ENCODE measurements around the gene POU2AF3. TPM values are rescaled to one million over a fixed set of nuclear protein-coding genes. Genes with fewer than 3 reads are reported as not detected.

Gene POU2AF3
- total and polyA plus RNA-seq, 2 donors from 2014 or later = 4.3 to 4.9 TPM

DNA sequence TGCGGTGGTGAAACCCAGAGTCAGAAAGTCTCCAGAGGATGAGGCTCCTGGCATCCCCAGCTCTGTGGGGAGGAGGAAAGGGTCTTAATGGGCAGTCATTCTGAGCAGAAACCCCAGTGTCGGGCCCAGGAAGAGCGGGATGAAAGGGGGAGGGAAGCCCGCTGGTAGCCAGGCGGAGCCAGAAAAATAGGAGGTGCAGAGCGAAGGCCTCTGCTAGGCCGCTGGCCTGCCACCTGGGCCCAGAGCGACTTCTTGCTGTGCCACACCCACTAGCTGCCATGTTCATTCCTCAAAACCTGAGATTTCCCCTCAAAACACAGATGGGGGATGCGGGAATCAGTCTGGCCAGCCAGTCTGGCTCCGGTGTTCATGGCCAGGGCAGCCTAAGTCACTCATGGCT, 650 bp upstream of the POU2AF3 start:
- FAIRE-seq (no peak), DNase-seq (no peak)
- Histone ChIP-seq H3K9me3 (ENCODE audit: control insufficient read depth in 2 of 3, insufficient read depth in 1 of 3, low read length in 3 of 3) (no peaks in the 10 kb centered on the region), H3K27ac (ENCODE audit: low read depth in 2 of 2, low read length in 2 of 2) (no peak overlapping the region), H3K4me1 (ENCODE audit: control insufficient read depth in 2 of 3, insufficient read depth in 2 of 3, low read depth in 1 of 3, low read length in 3 of 3) (peaks cover 0 to 5% (median 4%) of the 10 kb centered on the region in 3 donors), H3K36me3 (ENCODE audit: control insufficient read depth in 2 of 3, insufficient read depth in 3 of 3, low read length in 3 of 3) (no peaks in the 10 kb centered on the region), H3K27me3 (ENCODE audit: control insufficient read depth, insufficient read depth, low read length) (no peaks in the 10 kb centered on the region), H3K4me3 (ENCODE audit: low read length in 3 of 3) (no peak overlapping the region), H3K9ac (ENCODE audit: low read length in 3 of 3) (no peak overlapping the region)
- TF ChIP-seq, protein P1, sequence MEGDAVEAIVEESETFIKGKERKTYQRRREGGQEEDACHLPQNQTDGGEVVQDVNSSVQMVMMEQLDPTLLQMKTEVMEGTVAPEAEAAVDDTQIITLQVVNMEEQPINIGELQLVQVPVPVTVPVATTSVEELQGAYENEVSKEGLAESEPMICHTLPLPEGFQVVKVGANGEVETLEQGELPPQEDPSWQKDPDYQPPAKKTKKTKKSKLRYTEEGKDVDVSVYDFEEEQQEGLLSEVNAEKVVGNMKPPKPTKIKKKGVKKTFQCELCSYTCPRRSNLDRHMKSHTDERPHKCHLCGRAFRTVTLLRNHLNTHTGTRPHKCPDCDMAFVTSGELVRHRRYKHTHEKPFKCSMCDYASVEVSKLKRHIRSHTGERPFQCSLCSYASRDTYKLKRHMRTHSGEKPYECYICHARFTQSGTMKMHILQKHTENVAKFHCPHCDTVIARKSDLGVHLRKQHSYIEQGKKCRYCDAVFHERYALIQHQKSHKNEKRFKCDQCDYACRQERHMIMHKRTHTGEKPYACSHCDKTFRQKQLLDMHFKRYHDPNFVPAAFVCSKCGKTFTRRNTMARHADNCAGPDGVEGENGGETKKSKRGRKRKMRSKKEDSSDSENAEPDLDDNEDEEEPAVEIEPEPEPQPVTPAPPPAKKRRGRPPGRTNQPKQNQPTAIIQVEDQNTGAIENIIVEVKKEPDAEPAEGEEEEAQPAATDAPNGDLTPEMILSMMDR (IDR thresholded peaks at IDR 0.05; ENCODE audit: borderline replicate concordance, extremely low read depth, insufficient read depth) = no peak
- intact Hi-C loops (cut with DNase I) = no loop called here

DNA sequence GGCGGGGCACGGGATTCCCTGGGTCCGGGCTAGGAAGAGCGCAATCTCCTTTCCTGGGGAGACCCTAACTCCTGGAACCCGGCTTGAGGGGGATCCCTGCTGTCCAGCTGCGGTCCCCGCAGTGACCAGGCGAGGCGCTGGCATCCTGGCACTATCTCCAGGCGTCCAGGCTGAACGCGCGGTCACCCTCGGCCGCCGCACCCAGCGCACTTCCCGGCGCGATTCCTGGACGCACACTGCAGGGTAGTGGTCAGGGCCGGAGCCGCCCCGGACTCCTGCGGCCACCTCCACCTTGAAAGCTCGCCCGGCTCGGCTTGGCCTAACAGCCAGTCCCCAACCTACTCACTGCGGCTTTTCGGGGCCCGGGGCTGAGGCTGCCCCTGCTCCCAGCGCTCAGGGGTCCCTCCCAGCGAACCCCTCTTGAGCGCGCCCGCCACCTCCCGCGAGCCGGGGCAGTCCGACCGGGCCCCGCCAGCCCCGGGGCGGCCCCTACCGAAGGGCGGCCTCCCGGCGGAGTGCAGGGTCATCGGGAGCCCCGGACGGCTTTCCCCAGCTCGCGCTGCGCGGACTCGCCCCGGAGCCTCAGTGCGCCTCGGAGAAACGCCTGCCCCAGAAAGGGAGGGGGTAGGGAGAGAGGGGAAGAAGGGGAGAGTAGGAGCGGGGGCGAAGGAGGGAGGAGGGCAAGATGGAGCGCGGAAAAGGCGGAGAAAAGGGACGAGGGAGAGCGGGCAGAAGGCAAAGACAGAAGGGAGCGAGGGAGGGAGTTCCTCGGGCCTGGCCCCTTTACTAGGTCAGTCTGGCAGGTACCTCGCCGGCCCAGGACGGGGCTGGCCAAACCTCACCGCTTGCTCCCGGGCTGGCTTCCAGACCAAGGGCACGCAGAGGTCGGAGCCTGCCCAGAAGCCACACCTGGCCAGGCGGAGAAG, 1.0 kb downstream of the POU2AF3 start:
- intact Hi-C loops (cut with DNase I) = loop anchor here (10.0 kb wide), 1 partner anchor 1165 kb away; no protein-coding TSS in a partner anchor
- peak overlapping the region; percentile 39 to 80 (median 55) for H3K9ac ChIP-seq (ENCODE audit: low read length in 3 of 3)
- FAIRE-seq = no peak
- H3K27ac ChIP-seq (ENCODE audit: low read depth in 2 of 2, low read length in 2 of 2) = peak overlapping the region; percentile 91 to 92
- no peaks in the 10 kb centered on the region for H3K27me3 ChIP-seq (ENCODE audit: control insufficient read depth, insufficient read depth, low read length)
- peaks cover 0 to 3% (median 0%) of the 10 kb centered on the region in 3 donors for H3K4me1 ChIP-seq (ENCODE audit: control insufficient read depth in 2 of 3, insufficient read depth in 2 of 3, low read depth in 1 of 3, low read length in 3 of 3)
- peak overlapping the region; percentile 51 to 67 (median 64) for H3K4me3 ChIP-seq (ENCODE audit: low read length in 3 of 3)
- TF ChIP-seq, protein P1 (IDR thresholded peaks at IDR 0.05; ENCODE audit: borderline replicate concordance, extremely low read depth, insufficient read depth) = peak; percentile 55
- peak; percentile 81 to 90 (median 84) for DNase-seq
- no peaks in the 10 kb centered on the region for H3K36me3 ChIP-seq (ENCODE audit: control insufficient read depth in 2 of 3, insufficient read depth in 3 of 3, low read length in 3 of 3)
- no peaks in the 10 kb centered on the region for H3K9me3 ChIP-seq (ENCODE audit: control insufficient read depth in 2 of 3, insufficient read depth in 1 of 3, low read length in 3 of 3)

DNA sequence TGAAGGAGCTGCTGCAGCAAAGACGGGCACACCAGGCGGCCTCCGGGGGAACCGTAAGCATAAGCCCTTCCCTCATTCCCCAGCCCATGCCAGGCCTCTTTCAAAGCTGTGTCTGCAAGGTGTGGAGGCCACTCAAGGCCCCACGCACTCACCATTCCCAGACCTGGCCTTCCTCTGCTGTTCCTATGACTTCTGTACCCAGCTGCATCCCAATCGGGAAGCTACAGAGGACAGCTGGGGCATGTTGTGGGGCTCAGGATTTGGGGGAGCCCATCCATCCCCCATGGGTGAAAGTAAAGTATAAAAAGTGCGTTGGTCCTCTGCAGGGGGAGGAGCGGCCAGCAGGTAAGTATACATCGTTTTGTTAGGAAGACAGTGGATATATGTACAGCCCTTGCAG, 2.2 kb downstream of the POU2AF3 start:
- TF ChIP-seq, protein P1 (IDR thresholded peaks at IDR 0.05; ENCODE audit: borderline replicate concordance, extremely low read depth, insufficient read depth) = no peak
- intact Hi-C loops (cut with DNase I) = loop anchor here (10.0 kb wide), 1 partner anchor 1166 kb away; no protein-coding TSS in a partner anchor
- no peaks in the 10 kb centered on the region for H3K27me3 ChIP-seq (ENCODE audit: control insufficient read depth, insufficient read depth, low read length)
- peak overlapping the region in 1 of 2 donors; percentile 92 for H3K27ac ChIP-seq (ENCODE audit: low read depth in 2 of 2, low read length in 2 of 2)
- no peaks in the 10 kb centered on the region for H3K36me3 ChIP-seq (ENCODE audit: control insufficient read depth in 2 of 3, insufficient read depth in 3 of 3, low read length in 3 of 3)
- FAIRE-seq (no peak), DNase-seq (peak in 1 of 5 donors; percentile 38)
- H3K4me1 ChIP-seq (ENCODE audit: control insufficient read depth in 2 of 3, insufficient read depth in 2 of 3, low read depth in 1 of 3, low read length in 3 of 3) = peaks cover 0 to 2% (median 0%) of the 10 kb centered on the region in 3 donors
- H3K9me3 ChIP-seq (ENCODE audit: control insufficient read depth in 2 of 3, insufficient read depth in 1 of 3, low read length in 3 of 3) = no peaks in the 10 kb centered on the region
- H3K9ac ChIP-seq (ENCODE audit: low read length in 3 of 3) = peak overlapping the region in 1 of 3 donors; percentile 55
- no peak overlapping the region for H3K4me3 ChIP-seq (ENCODE audit: low read length in 3 of 3)
